ENCODE measurements around the gene UBE2G2.

UBE2G2 gene

GRCh38 chr21:44784810-44785209 is 16.8 kb downstream of the UBE2G2 start:
- DNase-seq: no peak

- no peak for DNase-seq
Observed at GRCh38 chr21:44783020-44783696, 18.5 kb downstream of the UBE2G2 start.

- DNase-seq: no peak
Observed at GRCh38 chr21:44780767-44781459, 20.7 kb downstream of the UBE2G2 start.

- no peak for DNase-seq
Observed at GRCh38 chr21:44780137-44780502, 21.5 kb downstream of the UBE2G2 start.

DNA sequence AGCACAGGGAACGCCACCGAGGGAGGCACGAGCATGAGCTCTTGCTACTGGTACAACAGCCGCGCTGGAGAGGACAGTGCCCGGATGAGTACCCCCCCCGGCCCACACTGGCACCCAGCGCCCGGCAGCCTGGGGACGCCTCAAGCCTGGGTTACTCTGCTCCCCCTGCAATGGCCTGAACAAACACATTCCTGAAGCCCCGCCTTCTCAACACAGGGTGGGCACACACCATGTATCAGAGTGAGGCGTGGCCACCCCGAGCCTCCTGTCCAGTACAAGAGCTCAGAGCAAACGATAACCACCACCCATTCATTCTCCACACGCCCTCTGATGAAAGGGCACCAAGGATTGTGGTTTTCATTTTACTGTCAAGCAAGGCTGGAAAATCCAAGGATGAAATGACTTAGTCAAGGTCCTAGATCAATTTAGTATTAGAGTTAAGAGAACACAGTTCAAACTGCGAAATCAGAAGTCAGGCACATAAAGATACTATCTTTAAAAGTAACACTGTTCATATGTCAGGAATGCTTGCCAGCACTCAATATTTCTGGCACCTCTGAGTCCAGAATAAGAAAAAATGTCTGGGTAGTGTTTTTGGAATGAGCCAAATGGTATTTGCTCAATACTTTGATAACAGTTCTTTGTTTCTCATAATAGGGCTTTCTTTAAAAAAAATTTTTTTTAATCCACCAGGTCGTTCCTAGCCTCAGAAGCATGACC is 22.0 kb downstream of the UBE2G2 start:
- DNase-seq: no peak

GRCh38 chr21:44778983-44779382 is 22.6 kb downstream of the UBE2G2 start:
- no peak for DNase-seq

DNA sequence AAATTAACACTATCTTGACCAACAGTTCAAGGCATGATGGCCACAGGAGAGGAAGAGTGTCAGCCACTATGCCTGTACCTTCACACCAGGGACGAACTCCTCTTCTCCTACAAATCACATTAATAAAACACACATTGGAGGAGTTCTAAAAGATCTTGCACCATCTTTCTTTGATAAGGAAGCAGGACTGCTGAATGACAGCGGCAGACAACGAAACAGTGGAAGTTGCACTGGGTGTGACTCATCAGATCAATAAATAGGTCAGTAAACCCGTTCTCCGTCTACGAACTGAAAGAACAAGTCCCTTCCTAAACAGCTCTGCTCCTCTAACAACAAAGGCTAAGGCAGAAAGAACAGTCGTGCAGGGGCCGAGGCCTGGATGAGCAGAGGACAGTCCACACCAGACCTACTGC is 23.1 kb downstream of the UBE2G2 start:
- no peak for DNase-seq

- no peak for DNase-seq
Observed at GRCh38 chr21:44778094-44778493, 23.5 kb downstream of the UBE2G2 start.

- no peak for DNase-seq
Observed at GRCh38 chr21:44774972-44775371, 26.6 kb downstream of the UBE2G2 start.

DNA sequence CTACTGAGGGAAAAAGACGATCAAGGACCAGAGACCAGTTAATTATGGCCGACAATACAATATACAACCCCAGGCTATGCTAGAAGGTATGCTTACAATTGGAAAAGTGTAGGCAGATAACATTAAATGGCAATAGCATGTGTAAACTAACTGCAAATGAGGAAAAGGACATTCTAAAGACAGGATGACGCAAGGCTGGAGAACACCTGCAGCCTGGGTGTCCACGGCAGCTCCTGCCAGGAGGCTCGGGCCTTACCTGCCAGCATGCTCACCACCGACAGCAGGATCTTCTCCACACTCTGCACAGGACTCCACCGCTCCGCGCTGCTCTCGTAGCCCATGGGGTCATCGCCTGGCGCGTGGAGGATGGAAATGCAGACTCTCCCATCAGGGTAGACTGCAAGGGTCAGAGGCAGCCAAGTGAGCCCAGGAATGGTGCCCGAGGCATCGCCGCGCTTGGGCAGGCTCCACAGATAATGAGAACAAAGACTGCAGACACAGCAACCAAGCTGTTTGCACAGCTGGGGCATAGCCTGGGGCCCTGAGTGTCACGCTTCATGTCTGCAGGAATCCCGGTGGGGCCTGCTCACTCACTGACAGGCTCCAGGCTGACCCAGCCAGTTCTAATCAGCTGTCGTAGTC is 28.2 kb downstream of the UBE2G2 start:
- no peak for DNase-seq

DNA sequence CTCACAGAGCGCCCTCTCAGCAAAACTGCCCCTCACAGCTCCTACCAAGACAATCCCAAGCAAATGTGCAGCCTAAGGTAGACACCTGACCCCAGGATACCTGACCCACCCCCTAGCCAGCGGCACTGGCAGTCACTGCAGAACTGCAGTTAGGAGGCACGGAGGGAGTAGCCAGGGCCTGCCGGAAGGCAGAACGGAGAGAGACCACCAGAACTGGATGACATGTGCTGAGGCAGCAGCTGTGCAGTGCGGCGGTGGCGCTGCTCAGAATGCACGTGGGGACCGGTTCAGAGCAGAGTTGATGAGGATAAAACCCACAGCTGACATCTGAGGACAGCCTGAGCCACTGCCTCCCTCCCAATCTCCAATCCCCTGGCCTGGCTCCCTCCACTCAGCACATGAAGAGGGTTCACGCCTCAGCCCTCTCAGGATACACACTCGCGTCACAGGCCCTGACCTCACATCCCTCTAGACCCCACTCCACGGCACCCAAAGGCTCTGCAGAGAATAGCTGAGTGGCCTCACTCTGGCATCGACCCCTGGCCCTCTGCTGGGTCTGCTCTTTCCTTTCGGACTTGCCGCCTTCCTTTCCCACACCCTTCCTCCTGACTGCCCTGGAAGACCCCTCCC is 29.6 kb downstream of the UBE2G2 start:
- no peak for DNase-seq

DNA sequence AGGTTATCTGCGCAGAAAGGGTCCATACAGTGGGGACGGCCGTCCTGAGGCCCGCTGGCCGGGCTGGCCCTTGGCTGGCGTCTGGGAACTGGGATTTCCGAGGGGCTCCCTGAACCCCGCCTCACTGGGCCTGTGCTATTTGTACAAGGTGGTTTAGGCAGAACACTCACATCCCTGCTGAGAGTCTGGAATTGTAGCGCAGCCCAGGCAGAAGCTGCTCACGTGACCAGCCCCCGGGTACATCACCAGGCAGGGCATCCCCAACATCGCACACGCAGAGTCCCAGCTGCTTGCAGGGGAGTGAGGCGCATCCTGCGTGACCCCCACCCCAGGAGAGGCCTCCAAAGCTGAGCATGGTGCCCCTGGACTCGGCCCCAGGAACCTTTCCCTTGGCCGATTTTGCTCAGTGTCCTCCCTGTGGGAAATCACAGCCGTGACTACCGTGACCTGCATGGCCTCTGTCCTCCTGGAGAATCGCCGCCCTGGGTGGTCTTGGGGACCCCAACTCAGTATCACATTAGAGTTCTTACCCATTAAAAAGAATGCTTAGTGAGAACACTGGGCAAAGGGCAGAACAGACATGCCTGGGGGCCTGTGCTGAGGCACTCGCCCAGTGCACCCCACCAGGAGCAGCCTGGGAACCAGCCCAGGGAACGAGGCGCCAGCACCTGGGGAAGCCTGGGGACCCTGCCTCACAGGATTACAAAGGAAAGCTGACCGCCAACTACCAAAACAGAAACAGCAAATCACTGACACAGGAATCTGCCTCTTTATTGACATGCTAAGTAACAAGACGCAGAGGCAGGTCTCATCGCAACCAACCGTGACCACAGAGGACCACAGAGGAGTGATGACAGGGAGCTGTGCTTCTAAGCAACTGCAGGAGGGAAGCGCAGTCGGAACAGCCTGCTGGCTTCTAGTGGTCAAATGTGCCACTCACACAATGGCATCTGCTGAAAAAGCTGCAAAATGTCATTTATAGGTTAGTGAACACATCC is 33.5 kb downstream of the UBE2G2 start:
- DNase-seq: no peak

GRCh38 chr21:44766818-44767354 is 34.7 kb downstream of the UBE2G2 start:
- DNase-seq: no peak

DNA sequence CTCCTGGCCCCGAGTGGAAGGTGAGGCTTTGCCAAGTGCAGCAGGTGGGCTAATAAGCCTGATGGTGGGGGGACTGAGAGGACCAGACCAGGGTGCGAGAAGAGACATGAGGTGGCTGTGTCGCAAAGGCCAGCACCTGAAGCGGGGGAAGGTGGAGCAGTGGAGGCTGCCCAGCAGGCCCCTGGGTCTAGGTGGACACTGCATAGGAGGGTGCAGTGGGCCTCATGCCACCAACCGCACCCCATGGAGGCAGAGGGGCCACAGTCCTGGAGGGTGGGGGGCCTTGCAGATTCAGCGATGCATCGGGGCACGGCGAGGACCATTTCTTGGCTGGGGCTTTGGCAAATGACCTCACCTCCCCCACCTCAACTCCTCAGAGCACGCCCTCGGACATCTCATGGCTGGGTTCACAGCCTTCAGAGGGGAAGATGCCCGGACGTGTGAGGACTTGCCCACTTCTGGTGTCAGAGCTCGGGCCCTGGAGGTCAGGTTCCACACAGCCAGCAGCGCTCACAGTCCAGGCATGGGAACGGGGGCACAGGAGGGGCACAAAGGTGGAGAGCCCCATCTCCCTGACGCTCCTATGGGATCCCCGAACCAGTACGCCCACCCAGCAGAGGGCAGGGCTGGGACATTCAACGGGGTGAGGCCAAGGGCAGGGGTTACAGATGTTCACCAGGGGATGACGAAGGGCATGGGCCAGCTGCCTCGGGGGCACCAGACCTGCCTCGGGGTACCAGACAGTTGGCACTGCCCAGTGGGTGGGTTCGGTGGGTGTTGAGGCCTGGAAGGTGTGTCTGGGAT is 35.4 kb downstream of the UBE2G2 start:
- DNase-seq: no peak

DNA sequence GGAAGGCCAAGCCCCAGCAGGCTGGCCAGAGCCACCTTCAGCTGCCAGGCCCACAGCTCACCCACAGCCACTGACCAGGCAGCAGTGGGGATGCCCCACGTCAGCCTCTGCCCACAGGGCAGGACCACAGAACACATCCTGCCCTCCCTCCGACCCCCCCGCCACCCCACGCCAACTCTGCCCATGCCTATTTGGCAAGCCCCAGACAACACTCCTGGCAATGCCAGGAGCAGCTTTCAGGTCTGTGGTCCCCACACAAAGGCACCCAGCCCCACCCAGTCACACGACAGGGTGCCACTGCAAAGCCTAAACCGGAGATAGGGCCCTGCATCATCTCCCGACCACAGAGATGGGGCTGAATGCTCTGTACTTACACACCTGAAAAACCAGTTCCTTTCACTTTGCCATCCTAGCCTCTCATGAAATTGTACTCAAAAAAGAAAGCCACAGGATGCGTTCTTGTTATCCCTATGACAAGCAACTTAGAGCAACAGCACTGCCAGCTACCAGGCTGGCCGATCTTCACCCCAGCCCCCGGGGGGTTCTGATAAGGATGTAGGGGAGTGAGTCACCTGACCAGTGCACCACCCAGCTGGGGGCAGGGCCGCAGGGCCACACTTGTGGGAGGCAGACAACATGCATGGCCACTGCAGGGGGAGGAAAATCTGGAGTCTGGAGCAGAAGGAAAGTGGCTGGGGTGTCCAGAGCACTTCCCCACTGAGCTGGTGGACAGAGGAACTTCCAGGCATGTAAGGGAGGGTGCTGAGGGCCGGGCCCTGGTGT is 36.2 kb downstream of the UBE2G2 start:
- no peak for DNase-seq

GRCh38 chr21:44764319-44765230 is 37.0 kb downstream of the UBE2G2 start:
- DNase-seq: no peak

DNA sequence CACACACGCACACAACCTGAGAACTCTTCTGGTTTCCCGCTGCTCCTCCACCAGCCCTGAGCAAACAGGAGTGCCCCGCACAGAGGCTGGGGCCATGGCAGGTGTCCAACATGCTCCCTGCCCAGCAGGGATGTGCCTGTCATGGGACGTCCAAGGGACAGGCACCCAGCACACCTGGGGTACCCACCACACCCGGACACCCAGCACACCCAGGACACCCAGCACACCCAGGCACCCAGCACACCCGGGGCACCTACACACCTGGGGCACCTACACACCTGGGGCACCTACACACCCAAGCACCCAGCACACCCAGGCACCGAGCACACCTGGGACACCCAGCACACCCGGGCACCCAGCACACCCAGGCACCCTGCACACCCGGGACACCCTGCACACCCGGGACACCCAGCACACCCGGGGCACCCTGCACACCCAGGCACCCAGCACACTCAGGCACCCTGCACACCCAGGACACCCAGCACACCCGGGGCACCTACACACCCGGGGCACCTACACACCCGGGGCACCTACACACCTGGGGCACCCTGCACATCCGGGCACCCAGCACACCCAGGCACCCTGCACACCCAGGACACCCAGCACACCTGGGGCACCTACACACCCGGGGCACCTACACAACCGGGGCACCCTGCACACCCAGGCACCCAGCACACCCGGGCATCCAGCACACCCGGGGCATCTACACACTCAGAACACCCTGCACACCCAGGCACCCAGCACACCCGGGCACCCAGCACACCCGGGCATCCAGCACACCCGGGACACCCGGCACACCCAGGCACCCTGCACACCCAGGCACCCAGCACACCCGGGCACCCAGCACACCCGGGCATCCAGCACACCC is 37.9 kb downstream of the UBE2G2 start:
- no peak for DNase-seq

GRCh38 chr21:44763050-44763378 is 38.6 kb downstream of the UBE2G2 start:
- no peak for DNase-seq
